Subcutaneous adipose tissue (tissue), 4 donors: Measurements from ENCODE around the gene MYMX. TPM values are rescaled to one million over a fixed set of nuclear protein-coding genes. Genes with fewer than 3 reads are reported as not detected.

Source experiments
- CTCF ChIP-seq: fragments of 450-650 bp; IDR thresholded peaks from one replicate; pipeline ENCODE4 v1.5.1; 2016; ENCODE audit warnings: low read depth, mild to moderate bottlenecking, control low read depth, antibody characterized with exemption, moderate library complexity
- total RNA-seq, 4 donors: library from RNA; depleted of rRNA; stranded (reverse); fragments of >200 nt; gene quantifications; one replicate each; pipeline ENCODE4 v1.1.0, GENCODE V29; 2016

Gene MYMX
- total RNA-seq, 4 donors from 2014 or later = 0.98 to 2.6 (median 1.8) TPM

- no peak for TF ChIP-seq CTCF
Observed at GRCh38 chr6:44247338-44248302, 30.9 kb downstream of the MYMX start.

- no peak for TF ChIP-seq CTCF
Observed at GRCh38 chr6:44248579-44248978, 31.9 kb downstream of the MYMX start.

GRCh38 chr6:44249082-44249748 lies 32.5 kb downstream of the MYMX start:
- TF ChIP-seq CTCF = no peak

GRCh38 chr6:44250067-44250717 lies 33.5 kb downstream of the MYMX start:
- TF ChIP-seq CTCF = no peak

- no peak for TF ChIP-seq CTCF
Observed at GRCh38 chr6:44250718-44251123, 34.0 kb downstream of the MYMX start.

GRCh38 chr6:44251576-44252524 lies 35.1 kb downstream of the MYMX start:
- TF ChIP-seq CTCF = no peak
